ENCODE results near the gene C2orf72. TPM values are rescaled to one million over a fixed set of nuclear protein-coding genes. Genes with fewer than 3 reads are reported as not detected.
"Not testable (repeated sequence)": the region's sequence is repeated elsewhere in the genome, so short reads cannot be mapped to it uniquely, and the experiment has no call there.

Gene C2orf72
- total RNA-seq, 8 experiments from 2014 or later, result 0.20 to 20.7 (median 3.4) TPM; not detected in 1

GRCh38 chr2:231067531-231067930 lies 30.2 kb downstream of the C2orf72 start:
- H3K27ac ChIP-seq; H3K4me1 ChIP-seq (replicated peaks in 1 of 2); ATAC-seq (replicated peaks in 6 of 8); in situ Hi-C loops (cut with MboI; ENCODE audit: low pct_unique_long_range_greater_than_20kb in 2 of 9, low sequenced_read_pairs in 9 of 9, unreplicated experiment in 9 of 9); H3K4me3 ChIP-seq: not testable (repeated sequence)
- 84 to 100% (median 100%) methylated on average over 2 to 7 of the region's 8 CpGs; no CpG with 5 or more reads in 3 of the 10 experiments for WGBS, 10 experiments

- Histone ChIP-seq H3K27ac (no peak overlapping the region), H3K4me1 (replicated peaks in 1 of 2) (no peaks in the 10 kb centered on the region)
- 67 to 100% (median 96%) methylated on average over 1 to 5 of the region's 5 CpGs for WGBS, 10 experiments
These were observed 31.4 kb downstream of the C2orf72 start for GRCh38 chr2:231068525-231069222.

GRCh38 chr2:231069379-231070054 lies 32.2 kb downstream of the C2orf72 start:
- in situ Hi-C loops (cut with MboI; ENCODE audit: low pct_unique_long_range_greater_than_20kb in 2 of 9, low sequenced_read_pairs in 9 of 9, unreplicated experiment in 9 of 9), result no loop called here
- 36 to 100% (median 100%) methylated on average over 1 of the region's 1 CpG; no CpG with 5 or more reads in 2 of the 10 experiments for WGBS, 10 experiments
- H3K4me1 ChIP-seq (replicated peaks in 1 of 2), result no peaks in the 10 kb centered on the region
- peak in 1 of 8 experiments; percentile 42 for ATAC-seq (replicated peaks in 6 of 8)
- H3K4me3 ChIP-seq, result no peak overlapping the region
- no peak overlapping the region for H3K27ac ChIP-seq

More at GRCh38 chr2:231068525-231069222, 31.4 kb downstream of the C2orf72 start:
- ATAC-seq (replicated peaks in 6 of 8), result no peak
- no peak overlapping the region for H3K4me3 ChIP-seq
- in situ Hi-C loops (cut with MboI; ENCODE audit: low pct_unique_long_range_greater_than_20kb in 2 of 9, low sequenced_read_pairs in 9 of 9, unreplicated experiment in 9 of 9), result no loop called here

GRCh38 chr2:231084565-231084964 lies 47.2 kb downstream of the C2orf72 start:
- no peak for ATAC-seq (replicated peaks in 6 of 8)
- Histone ChIP-seq H3K4me1 (replicated peaks in 1 of 2) (no peaks in the 10 kb centered on the region), H3K4me3 (no peak overlapping the region), H3K27ac (no peak overlapping the region)
- in situ Hi-C loops (cut with MboI; ENCODE audit: low pct_unique_long_range_greater_than_20kb in 2 of 9, low sequenced_read_pairs in 9 of 9, unreplicated experiment in 9 of 9), result no loop called here
- whole genome bisulfite sequencing, 10 experiments, result 80 to 100% (median 100%) methylated on average over 1 of the region's 1 CpG; no CpG with 5 or more reads in 2 of the 10 experiments

- WGBS, 10 experiments, result 70 to 100% (median 100%) methylated on average over 1 to 4 of the region's 4 CpGs; no CpG with 5 or more reads in 1 of the 10 experiments
- no peak overlapping the region for H3K27ac ChIP-seq
- in situ Hi-C loops (cut with MboI; ENCODE audit: low pct_unique_long_range_greater_than_20kb in 2 of 9, low sequenced_read_pairs in 9 of 9, unreplicated experiment in 9 of 9), result no loop called here
- no peak for ATAC-seq (replicated peaks in 6 of 8)
- no peak overlapping the region for H3K4me3 ChIP-seq
- no peaks in the 10 kb centered on the region for H3K4me1 ChIP-seq (replicated peaks in 1 of 2)
These were observed 51.4 kb downstream of the C2orf72 start for GRCh38 chr2:231088754-231089153.

- 18 to 91% (median 73%) methylated on average over 1 to 5 of the region's 5 CpGs; no CpG with 5 or more reads in 2 of the 10 experiments for WGBS, 10 experiments
- in situ Hi-C loops (cut with MboI; ENCODE audit: low pct_unique_long_range_greater_than_20kb in 2 of 9, low sequenced_read_pairs in 9 of 9, unreplicated experiment in 9 of 9), result no loop called here
- Histone ChIP-seq H3K4me1 (replicated peaks in 1 of 2) (peaks cover 0 to 13% of the 10 kb centered on the region in 2 donors), H3K4me3 (no peak overlapping the region), H3K27ac (no peak overlapping the region)
- peak in 2 of 8 experiments; percentile 53 to 86 for ATAC-seq (replicated peaks in 6 of 8)
These were observed 56.6 kb downstream of the C2orf72 start for GRCh38 chr2:231093933-231094332.

- in situ Hi-C loops (cut with MboI; ENCODE audit: low pct_unique_long_range_greater_than_20kb in 2 of 9, low sequenced_read_pairs in 9 of 9, unreplicated experiment in 9 of 9), result no loop called here
These were observed 57.5 kb downstream of the C2orf72 start for GRCh38 chr2:231094736-231095346.

More at GRCh38 chr2:231094736-231095346, 57.5 kb downstream of the C2orf72 start:
- peaks cover 0 to 13% of the 10 kb centered on the region in 2 donors for H3K4me1 ChIP-seq (replicated peaks in 1 of 2)
- ATAC-seq (replicated peaks in 6 of 8), result no peak
- H3K4me3 ChIP-seq, result no peak overlapping the region
- 83 to 100% (median 95%) methylated on average over 1 to 4 of the region's 4 CpGs for WGBS, 10 experiments
- no peak overlapping the region for H3K27ac ChIP-seq

Other genes starting within 250 kb of the C2orf72 start
- 100 to 1,000 TPM in 1 of 8 experiments, 10 to 100 TPM in 7; 25.9 to 442 (median 57.6) TPM for gene ITM2C, start 172.6 kb upstream of the C2orf72 start, total RNA-seq
- gene GPR55, start 112.3 kb upstream of the C2orf72 start, total RNA-seq, result under 1 TPM; 0.05 to 0.90 (median 0.23) TPM
- under 1 TPM in 1 of 8 experiments, not detected in 7; 0.71 TPM for gene SPATA3, start 41.4 kb upstream of the C2orf72 start, total RNA-seq
- gene PSMD1, start 19.3 kb downstream of the C2orf72 start, total RNA-seq, result 100 to 1,000 TPM in 4 of 8 experiments, 10 to 100 TPM in 4; 58.1 to 131 (median 93.1) TPM
- gene HTR2B, start 87.5 kb downstream of the C2orf72 start, total RNA-seq, result 1 to 10 TPM in 2 of 8 experiments, under 1 TPM in 6; 0.27 to 3.4 (median 0.42) TPM
- gene ARMC9, start 161.1 kb downstream of the C2orf72 start, total RNA-seq, result 10 to 100 TPM in 7 of 8 experiments, 1 to 10 TPM in 1; 7.2 to 22.6 (median 18.3) TPM

Measured in motor neuron (in vitro differentiated cells).